NCI-H82 (cell line): ENCODE results near the gene ROBO1.
"Not testable (repeated sequence)": the region's sequence is repeated elsewhere in the genome, so short reads cannot be mapped to it uniquely, and the experiment has no call there.

ENCODE experiments used
- DNase-seq: peaks from one replicate; lab custom pipeline; 2025; lab: John Stamatoyannopoulos, UW

The ROBO1 gene

GRCh38 chr3:79378064-79378463 is 389.7 kb downstream of the ROBO1 start:
- DNase-seq, result no peak

GRCh38 chr3:79369306-79369705 is 398.5 kb downstream of the ROBO1 start:
- peak; percentile 18 for DNase-seq

- no peak for DNase-seq
Observed at GRCh38 chr3:79368403-79368802, 399.4 kb downstream of the ROBO1 start.

GRCh38 chr3:79367803-79368202 is 400.0 kb downstream of the ROBO1 start:
- DNase-seq, result no peak

GRCh38 chr3:79367066-79367465 is 400.7 kb downstream of the ROBO1 start:
- DNase-seq, result no peak

GRCh38 chr3:79366414-79366813 is 401.4 kb downstream of the ROBO1 start:
- no peak for DNase-seq

- DNase-seq, result no peak
Observed at GRCh38 chr3:79364784-79365183, 403.0 kb downstream of the ROBO1 start.

GRCh38 chr3:79362571-79363270 is 405.1 kb downstream of the ROBO1 start:
- no peak for DNase-seq

- DNase-seq, result peak; percentile 66
Observed at GRCh38 chr3:79361748-79362378, 405.9 kb downstream of the ROBO1 start.

GRCh38 chr3:79358327-79358726 is 409.5 kb downstream of the ROBO1 start:
- DNase-seq, result no peak

- DNase-seq, result no peak
Observed at GRCh38 chr3:79354179-79354688, 413.6 kb downstream of the ROBO1 start.

- no peak for DNase-seq
Observed at GRCh38 chr3:79351699-79352098, 416.1 kb downstream of the ROBO1 start.

- no peak for DNase-seq
Observed at GRCh38 chr3:79344876-79345871, 422.6 kb downstream of the ROBO1 start.

- no peak for DNase-seq
Observed at GRCh38 chr3:79341961-79342360, 425.8 kb downstream of the ROBO1 start.

- DNase-seq, result no peak
Observed at GRCh38 chr3:79339846-79340245, 428.0 kb downstream of the ROBO1 start.

- DNase-seq, result no peak
Observed at GRCh38 chr3:79337798-79338197, 430.0 kb downstream of the ROBO1 start.

GRCh38 chr3:79329154-79329553 is 438.6 kb downstream of the ROBO1 start:
- no peak for DNase-seq

- no peak for DNase-seq
Observed at GRCh38 chr3:79326642-79327041, 441.2 kb downstream of the ROBO1 start.

GRCh38 chr3:79325833-79326383 is 441.9 kb downstream of the ROBO1 start:
- DNase-seq, result not testable (repeated sequence)

GRCh38 chr3:79317551-79318518 is 450.0 kb downstream of the ROBO1 start:
- DNase-seq, result no peak

- DNase-seq, result no peak
Observed at GRCh38 chr3:79314962-79315361, 452.8 kb downstream of the ROBO1 start.
